Hematopoietic multipotent progenitor cell (in vitro differentiated cells): ENCODE data around the gene TNFAIP1. TPM values are rescaled to one million over a fixed set of nuclear protein-coding genes. Genes with fewer than 3 reads are reported as not detected.

Experiments
- DNase-seq, 3 donors: peaks; one replicate each; pipeline ENCODE4 v3.0.0-alpha.2; 2011 to 2015; ENCODE audit warnings: low read depth in 2 of 3, low spot score in 2 of 3
- total RNA-seq: library from RNA; depleted of rRNA; stranded (reverse); fragments of >200 nt; gene quantifications from one replicate; pipeline ENCODE4 v1.2.3, GENCODE V29; 2012

TNFAIP1 gene
- total RNA-seq, 1 donor: 22.4 TPM

- DNase-seq: no peak
Measured at GRCh38 chr17:28394337-28395116, 59.0 kb downstream of the TNFAIP1 start.

- no peak for DNase-seq
Measured at GRCh38 chr17:28395426-28395825, 59.9 kb downstream of the TNFAIP1 start.

- no peak for DNase-seq
Measured at GRCh38 chr17:28395968-28396367, 60.4 kb downstream of the TNFAIP1 start.

Other genes with a start within 250 kb of the TNFAIP1 start
- 17.8 TPM for gene TMEM97, start 16.6 kb upstream of the TNFAIP1 start, total RNA-seq
- gene IFT20, start 289 bp upstream of the TNFAIP1 start, total RNA-seq: 17.5 TPM
- gene POLDIP2, start 21.8 kb downstream of the TNFAIP1 start, total RNA-seq: 68.1 TPM
- gene SEBOX, start 29.4 kb downstream of the TNFAIP1 start, total RNA-seq: not detected
- gene VTN, start 34.5 kb downstream of the TNFAIP1 start, total RNA-seq: not detected
- gene SARM1, start 35.9 kb downstream of the TNFAIP1 start, total RNA-seq: 32.3 TPM
- gene SLC46A1, start 70.5 kb downstream of the TNFAIP1 start, total RNA-seq: 3.5 TPM
- gene SLC13A2, start 137.9 kb downstream of the TNFAIP1 start, total RNA-seq: not detected
- gene FOXN1, start 170.6 kb downstream of the TNFAIP1 start, total RNA-seq: not detected
- gene UNC119, start 216.9 kb downstream of the TNFAIP1 start, total RNA-seq: 12.1 TPM
- gene PIGS, start 235.8 kb downstream of the TNFAIP1 start, total RNA-seq: 71.6 TPM
- gene ALDOC, start 241.1 kb downstream of the TNFAIP1 start, total RNA-seq: 55.5 TPM